ENCODE results near the gene SLC46A3.

Gene SLC46A3

DNA sequence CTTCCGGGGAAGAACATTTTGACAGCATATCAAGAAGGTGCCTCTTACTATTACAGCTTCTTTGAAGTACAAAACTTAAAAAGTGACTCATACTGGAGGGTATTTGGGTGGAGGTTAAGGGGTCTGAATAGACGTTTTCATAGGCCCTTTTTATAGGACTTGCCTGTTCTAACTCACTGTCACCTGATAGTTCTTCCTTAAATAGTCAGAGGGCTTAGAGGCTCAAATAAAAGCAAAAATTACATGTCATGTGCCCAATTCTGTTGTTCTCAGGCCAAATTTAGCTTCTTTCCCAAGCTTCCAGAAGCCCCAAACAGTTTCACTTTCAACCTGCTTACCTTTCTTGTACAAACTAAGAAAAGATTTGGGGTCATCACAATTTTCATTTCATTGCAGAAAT lies 16.1 kb upstream of the SLC46A3 start:
- DNase-seq (ENCODE audit: low read depth) = no peak
- TF ChIP-seq, protein P1, sequence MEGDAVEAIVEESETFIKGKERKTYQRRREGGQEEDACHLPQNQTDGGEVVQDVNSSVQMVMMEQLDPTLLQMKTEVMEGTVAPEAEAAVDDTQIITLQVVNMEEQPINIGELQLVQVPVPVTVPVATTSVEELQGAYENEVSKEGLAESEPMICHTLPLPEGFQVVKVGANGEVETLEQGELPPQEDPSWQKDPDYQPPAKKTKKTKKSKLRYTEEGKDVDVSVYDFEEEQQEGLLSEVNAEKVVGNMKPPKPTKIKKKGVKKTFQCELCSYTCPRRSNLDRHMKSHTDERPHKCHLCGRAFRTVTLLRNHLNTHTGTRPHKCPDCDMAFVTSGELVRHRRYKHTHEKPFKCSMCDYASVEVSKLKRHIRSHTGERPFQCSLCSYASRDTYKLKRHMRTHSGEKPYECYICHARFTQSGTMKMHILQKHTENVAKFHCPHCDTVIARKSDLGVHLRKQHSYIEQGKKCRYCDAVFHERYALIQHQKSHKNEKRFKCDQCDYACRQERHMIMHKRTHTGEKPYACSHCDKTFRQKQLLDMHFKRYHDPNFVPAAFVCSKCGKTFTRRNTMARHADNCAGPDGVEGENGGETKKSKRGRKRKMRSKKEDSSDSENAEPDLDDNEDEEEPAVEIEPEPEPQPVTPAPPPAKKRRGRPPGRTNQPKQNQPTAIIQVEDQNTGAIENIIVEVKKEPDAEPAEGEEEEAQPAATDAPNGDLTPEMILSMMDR (IDR thresholded peaks at IDR 0.05; ENCODE audit: insufficient read depth, low read depth, low read length, missing control alignments) = no peak
- no peak overlapping the region for H3K4me3 ChIP-seq (ENCODE audit: low read length)

DNA sequence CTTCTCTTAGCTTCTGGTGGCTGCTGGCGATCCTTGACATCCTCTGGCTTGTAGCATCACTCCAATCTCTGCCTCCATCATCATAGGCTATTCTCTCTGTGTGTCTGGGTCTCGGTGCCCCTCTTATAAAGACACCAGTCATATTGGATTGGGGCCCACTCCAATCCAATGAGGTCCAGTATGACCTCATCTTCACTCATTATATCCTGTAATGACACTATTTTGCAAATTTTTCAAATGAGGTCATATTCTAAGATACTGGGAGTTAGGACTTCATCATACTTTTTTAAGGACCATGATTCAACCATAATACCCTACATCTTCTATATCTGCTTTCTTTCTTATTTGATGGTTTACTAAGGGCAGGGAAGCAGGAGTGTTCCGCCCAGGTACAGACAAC lies 12.0 kb upstream of the SLC46A3 start:
- no peak for DNase-seq (ENCODE audit: low read depth)
- TF ChIP-seq, protein P1 (IDR thresholded peaks at IDR 0.05; ENCODE audit: insufficient read depth, low read depth, low read length, missing control alignments) = no peak
- H3K4me3 ChIP-seq (ENCODE audit: low read length) = no peak overlapping the region

DNA sequence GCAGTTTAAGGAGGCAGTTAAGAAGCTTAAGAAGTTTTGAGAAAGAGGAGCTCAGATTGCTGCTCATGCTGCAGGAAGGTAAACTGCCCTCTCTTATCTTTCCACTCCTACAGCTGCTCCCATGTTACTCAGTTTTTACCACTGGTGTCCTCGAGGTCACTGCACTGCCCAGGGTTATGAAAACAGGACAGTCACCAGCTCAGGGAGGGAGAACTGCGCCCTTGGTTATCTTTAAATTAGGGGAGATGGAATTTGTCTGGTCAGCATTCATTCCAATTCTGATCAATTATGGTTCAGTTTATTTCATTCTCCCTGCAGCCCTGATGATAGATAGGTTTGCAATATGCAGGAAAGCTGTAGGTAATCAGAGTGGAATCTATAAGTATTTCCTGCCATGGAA lies 10.8 kb upstream of the SLC46A3 start:
- DNase-seq (ENCODE audit: low read depth) = no peak
- TF ChIP-seq, protein P1 (IDR thresholded peaks at IDR 0.05; ENCODE audit: insufficient read depth, low read depth, low read length, missing control alignments) = no peak
- no peak overlapping the region for H3K4me3 ChIP-seq (ENCODE audit: low read length)

DNA sequence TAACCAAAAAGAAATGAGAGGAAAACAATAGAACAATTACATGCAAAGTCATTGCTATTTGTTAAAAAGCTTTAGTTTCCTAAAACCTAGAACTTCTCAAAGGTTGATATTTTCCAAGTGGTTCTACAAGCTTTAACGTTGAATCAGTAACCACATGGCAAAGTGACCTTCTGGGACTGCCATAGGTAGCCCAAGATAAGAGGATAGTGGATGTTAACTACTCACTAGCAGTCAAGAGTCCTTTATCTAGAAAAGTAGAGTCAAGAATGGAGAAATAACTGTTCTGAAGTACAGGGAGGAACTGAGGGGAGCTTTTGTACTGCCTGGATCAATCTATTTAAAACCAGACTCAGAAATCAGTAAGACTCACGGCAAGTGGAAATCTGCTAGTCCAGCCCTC lies 9.9 kb upstream of the SLC46A3 start:
- no peak overlapping the region for H3K4me3 ChIP-seq (ENCODE audit: low read length)
- TF ChIP-seq, protein P1 (IDR thresholded peaks at IDR 0.05; ENCODE audit: insufficient read depth, low read depth, low read length, missing control alignments) = no peak
- DNase-seq (ENCODE audit: low read depth) = no peak

DNA sequence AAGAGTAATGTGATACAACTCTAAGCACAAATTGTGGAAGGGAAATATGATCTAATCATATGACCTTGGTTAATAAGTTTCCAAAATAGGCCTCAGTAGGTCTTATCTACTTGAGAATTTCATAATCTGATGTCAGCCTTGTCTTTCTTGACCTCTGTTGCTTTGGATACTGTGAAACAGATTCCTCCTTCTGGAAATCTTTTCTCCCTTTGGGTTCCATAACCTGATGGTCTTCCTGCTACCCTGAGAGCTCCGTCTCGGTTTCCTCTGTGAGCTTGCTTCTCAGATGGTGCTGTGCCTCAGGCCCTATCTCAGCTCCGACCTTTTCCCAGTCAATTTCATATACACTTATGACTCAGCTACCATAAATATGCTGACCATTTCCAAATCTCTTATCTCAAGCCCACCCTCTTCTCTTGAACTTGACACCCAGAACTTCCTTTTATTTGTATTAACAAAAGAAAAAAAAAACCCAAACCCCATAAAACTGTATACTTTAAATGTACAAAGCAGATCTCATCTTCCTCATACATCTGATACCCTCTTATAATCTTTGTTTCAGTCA lies 6.4 kb upstream of the SLC46A3 start:
- H3K4me3 ChIP-seq (ENCODE audit: low read length) = no peak overlapping the region
- DNase-seq (ENCODE audit: low read depth) = no peak
- TF ChIP-seq, protein P1 (IDR thresholded peaks at IDR 0.05; ENCODE audit: insufficient read depth, low read depth, low read length, missing control alignments) = no peak

DNA sequence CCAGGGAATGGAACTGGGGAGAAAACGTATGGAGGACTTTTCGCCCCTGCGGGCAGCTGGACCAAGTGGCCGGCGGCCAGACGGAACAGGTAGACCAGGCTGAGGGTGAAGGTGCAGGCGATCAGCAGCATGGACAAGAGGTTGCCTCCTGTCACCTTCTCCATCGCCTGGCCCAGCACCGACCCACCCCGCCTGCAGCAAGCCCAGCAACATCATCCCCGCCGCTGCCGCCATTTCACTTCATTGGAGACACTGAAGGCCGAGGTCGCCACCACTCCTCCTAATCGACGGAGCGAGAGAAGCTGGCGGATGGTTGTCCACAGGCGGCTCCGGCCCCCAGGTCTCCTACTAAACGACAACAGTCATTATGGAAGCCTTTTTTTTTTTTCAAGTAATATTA lies 5.0 kb upstream of the SLC46A3 start:
- TF ChIP-seq, protein P1 (IDR thresholded peaks at IDR 0.05; ENCODE audit: insufficient read depth, low read depth, low read length, missing control alignments) = no peak
- no peak overlapping the region for H3K4me3 ChIP-seq (ENCODE audit: low read length)
- DNase-seq (ENCODE audit: low read depth) = no peak

All from epithelial cell of esophagus (primary cell).